Loucy (cell line): ENCODE results near the gene SYT1.

ENCODE experiments used
- H2AFZ ChIP-seq: fragments of 200-600 bp; sonication (generic); 2 replicates; pipeline ENCODE4 v1.6.0; 2016; ENCODE audit warnings: antibody characterized with exemption, mild to moderate bottlenecking, low read length, moderate library complexity
- H3F3A ChIP-seq: fragments of 200-600 bp; 2 replicates; pipeline ENCODE4 v1.6.0; 2016; ENCODE audit warnings: antibody characterized with exemption, low read depth, mild to moderate bottlenecking
- H3K27me3 ChIP-seq: fragments of 200-600 bp; sonication (generic); 2 replicates; pipeline ENCODE4 v1.6.1; 2014; ENCODE audit warnings: low read length, mild to moderate bottlenecking; ENCODE audit not compliant: insufficient read depth, poor library complexity, severe bottlenecking
- H3K36me3 ChIP-seq: fragments of 200-600 bp; sonication (generic); 2 replicates; pipeline ENCODE4 v1.6.1; 2016; ENCODE audit warnings: low read length; ENCODE audit not compliant: insufficient read depth
- H3K4me1 ChIP-seq: fragments of 200-600 bp; sonication (generic); 2 replicates; pipeline ENCODE4 v1.5.1; 2014; ENCODE audit warnings: low read length, mild to moderate bottlenecking; ENCODE audit not compliant: insufficient read depth, poor library complexity, severe bottlenecking
- H3K4me2 ChIP-seq: fragments of 200-600 bp; sonication (generic); 2 replicates; pipeline ENCODE4 v1.6.0; 2014; ENCODE audit warnings: antibody characterized with exemption, low read length, low read depth, mild to moderate bottlenecking; ENCODE audit not compliant: poor library complexity, severe bottlenecking
- H3K4me3 ChIP-seq: fragments of 200-600 bp; sonication (generic); 2 replicates; pipeline ENCODE4 v1.5.1; 2014; ENCODE audit warnings: low read length, mild to moderate bottlenecking, mixed read lengths; ENCODE audit not compliant: poor library complexity, severe bottlenecking
- H3K79me2 ChIP-seq: fragments of 200-600 bp; sonication (generic); 2 replicates; pipeline ENCODE4 v1.6.1; 2014; ENCODE audit warnings: low read length; ENCODE audit not compliant: insufficient read depth
- H3K9ac ChIP-seq: fragments of 200-600 bp; sonication (generic); 2 replicates; pipeline ENCODE4 v1.6.0; 2014; ENCODE audit warnings: mild to moderate bottlenecking, low read depth, low read length, moderate library complexity; ENCODE audit not compliant: poor library complexity, severe bottlenecking
- H3K9me2 ChIP-seq: fragments of 200-600 bp; sonication (generic); replicated peaks from 2 replicates; pipeline ENCODE4 v1.6.1; 2016; ENCODE audit warnings: low read depth, low read length, mixed read lengths
- H3K9me3 ChIP-seq: fragments of 200-600 bp; sonication (generic); 2 replicates; pipeline ENCODE4 v1.6.1; 2014; ENCODE audit warnings: mild to moderate bottlenecking, antibody characterized with exemption, low read length, low read depth; ENCODE audit not compliant: insufficient read depth
- H4K20me1 ChIP-seq: fragments of 200-600 bp; sonication (generic); 2 replicates; pipeline ENCODE4 v1.6.0; 2014; ENCODE audit warnings: antibody characterized with exemption, low read length, mild to moderate bottlenecking; ENCODE audit not compliant: insufficient read depth, poor library complexity, severe bottlenecking
- CTCF ChIP-seq: fragments of 200-600 bp; sonication (generic); conservative IDR thresholded peaks from 2 replicates; pipeline ENCODE4 v1.5.1; 2014; ENCODE audit warnings: mild to moderate bottlenecking, antibody characterized with exemption, low read length
- EZH2phosphoT487 ChIP-seq: fragments of 200-600 bp; IDR thresholded peaks from 2 replicates; pipeline ENCODE4 v1.6.1; 2018; ENCODE audit warnings: antibody characterized with exemption, mild to moderate bottlenecking, moderate library complexity, borderline replicate concordance

The SYT1 gene

GRCh38 chr12:79322905-79323304 lies 458.3 kb downstream of the SYT1 start:
- H3K79me2 ChIP-seq: no peaks in the 10 kb centered on the region
- no peaks in the 10 kb centered on the region for H3F3A ChIP-seq
- H3K9me3 ChIP-seq: no peaks in the 10 kb centered on the region
- no peaks in the 10 kb centered on the region for H3K36me3 ChIP-seq
- no peaks in the 10 kb centered on the region for H3K4me1 ChIP-seq
- no peaks in the 10 kb centered on the region for H3K27me3 ChIP-seq
- no peaks in the 10 kb centered on the region for H3K9me2 ChIP-seq
- H4K20me1 ChIP-seq: no peaks in the 10 kb centered on the region
- no peak overlapping the region for H3K9ac ChIP-seq
- no peak overlapping the region for H3K4me2 ChIP-seq
- no peak for TF ChIP-seq EZH2phosphoT487
- H2AFZ ChIP-seq: no peak overlapping the region
- no peak overlapping the region for H3K4me3 ChIP-seq

GRCh38 chr12:79324571-79324970 lies 460.0 kb downstream of the SYT1 start:
- H2AFZ ChIP-seq: no peak overlapping the region
- H3K4me1 ChIP-seq: no peaks in the 10 kb centered on the region
- no peak overlapping the region for H3K4me2 ChIP-seq
- no peaks in the 10 kb centered on the region for H3K27me3 ChIP-seq
- H3F3A ChIP-seq: no peaks in the 10 kb centered on the region
- TF ChIP-seq CTCF (no peak), EZH2phosphoT487 (no peak)
- no peaks in the 10 kb centered on the region for H3K36me3 ChIP-seq
- no peaks in the 10 kb centered on the region for H3K9me3 ChIP-seq
- H3K9ac ChIP-seq: no peak overlapping the region
- no peaks in the 10 kb centered on the region for H4K20me1 ChIP-seq
- H3K9me2 ChIP-seq: no peaks in the 10 kb centered on the region
- H3K4me3 ChIP-seq: no peak overlapping the region
- H3K79me2 ChIP-seq: no peaks in the 10 kb centered on the region

DNA sequence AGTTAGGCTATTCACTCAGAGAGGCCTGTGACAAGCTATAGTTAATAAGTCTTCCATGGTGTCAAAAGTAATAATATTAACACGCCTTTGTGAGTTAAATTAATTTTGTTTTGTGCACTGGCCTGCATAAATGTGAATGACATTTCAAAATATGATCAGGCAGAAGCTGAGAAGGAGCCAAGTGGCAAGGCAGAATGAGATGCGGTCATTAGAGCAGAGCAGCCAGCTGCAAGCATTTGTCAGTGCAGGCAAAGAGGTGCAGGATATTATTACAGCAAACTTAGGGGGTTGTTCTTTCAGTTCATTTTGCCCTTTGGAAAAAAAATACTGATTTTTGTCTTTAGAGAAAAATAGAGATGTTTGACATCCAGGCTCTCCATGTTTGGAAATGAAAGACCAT lies 461.6 kb downstream of the SYT1 start:
- Histone ChIP-seq H3K36me3 (no peaks in the 10 kb centered on the region), H3K9me3 (no peaks in the 10 kb centered on the region), H3K4me3 (no peak overlapping the region), H3K27me3 (no peaks in the 10 kb centered on the region), H3K4me1 (no peaks in the 10 kb centered on the region), H4K20me1 (no peaks in the 10 kb centered on the region), H3K9me2 (no peaks in the 10 kb centered on the region), H3K9ac (no peak overlapping the region), H3K79me2 (no peaks in the 10 kb centered on the region), H3K4me2 (no peak overlapping the region), H2AFZ (no peak overlapping the region), H3F3A (no peaks in the 10 kb centered on the region)
- TF ChIP-seq CTCF: no peak
- TF ChIP-seq EZH2phosphoT487: no peak

- H3K36me3 ChIP-seq: no peaks in the 10 kb centered on the region
- no peak overlapping the region for H2AFZ ChIP-seq
- H3K79me2 ChIP-seq: no peaks in the 10 kb centered on the region
- no peak overlapping the region for H3K9ac ChIP-seq
- H3K4me2 ChIP-seq: no peak overlapping the region
- no peaks in the 10 kb centered on the region for H4K20me1 ChIP-seq
- TF ChIP-seq CTCF (no peak), EZH2phosphoT487 (no peak)
- no peak overlapping the region for H3K4me3 ChIP-seq
- H3F3A ChIP-seq: no peaks in the 10 kb centered on the region
- H3K4me1 ChIP-seq: no peaks in the 10 kb centered on the region
- H3K27me3 ChIP-seq: no peaks in the 10 kb centered on the region
- no peaks in the 10 kb centered on the region for H3K9me2 ChIP-seq
- no peaks in the 10 kb centered on the region for H3K9me3 ChIP-seq
Observed at GRCh38 chr12:79326663-79327062, 462.1 kb downstream of the SYT1 start.
